Activated T-cell treated with anti-CD3 and anti-CD28 coated beads for 48 hours (primary cell): Measurements from ENCODE around the gene GPRC5B.

Experiments used
- DNase-seq: peaks from one replicate; pipeline ENCODE4 v3.0.0-alpha.2; 2020; ENCODE audit warnings: low read depth

GPRC5B gene

GRCh38 chr16:19810817-19811731 lies 73.6 kb downstream of the GPRC5B start:
- DNase-seq = no peak

GRCh38 chr16:19809693-19810092 lies 75.0 kb downstream of the GPRC5B start:
- DNase-seq = no peak

DNA sequence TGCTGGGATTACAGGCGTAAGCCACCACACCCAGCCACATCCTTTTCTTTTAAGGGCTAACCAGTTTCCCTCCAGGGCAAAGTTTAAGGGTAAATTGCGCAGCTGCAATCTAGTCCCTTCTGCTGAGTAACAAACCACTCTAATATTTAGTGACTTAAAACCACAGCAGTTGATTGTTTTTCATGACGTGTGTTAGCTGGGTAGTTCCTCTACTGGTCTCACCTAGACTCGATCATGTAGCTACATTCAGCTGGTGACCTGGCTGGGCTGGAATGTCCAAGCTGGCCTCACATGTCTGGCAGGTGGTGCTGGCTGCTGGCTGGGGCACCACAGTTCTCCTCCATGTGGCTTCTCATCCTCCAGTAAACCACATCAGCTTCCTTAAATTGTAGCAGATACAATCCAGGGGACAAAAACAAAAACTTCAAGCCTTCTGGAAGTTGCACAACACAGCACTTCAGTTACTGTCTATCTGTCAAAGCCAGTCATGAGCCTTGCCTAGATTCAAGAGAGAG lies 75.5 kb downstream of the GPRC5B start:
- no peak for DNase-seq

DNA sequence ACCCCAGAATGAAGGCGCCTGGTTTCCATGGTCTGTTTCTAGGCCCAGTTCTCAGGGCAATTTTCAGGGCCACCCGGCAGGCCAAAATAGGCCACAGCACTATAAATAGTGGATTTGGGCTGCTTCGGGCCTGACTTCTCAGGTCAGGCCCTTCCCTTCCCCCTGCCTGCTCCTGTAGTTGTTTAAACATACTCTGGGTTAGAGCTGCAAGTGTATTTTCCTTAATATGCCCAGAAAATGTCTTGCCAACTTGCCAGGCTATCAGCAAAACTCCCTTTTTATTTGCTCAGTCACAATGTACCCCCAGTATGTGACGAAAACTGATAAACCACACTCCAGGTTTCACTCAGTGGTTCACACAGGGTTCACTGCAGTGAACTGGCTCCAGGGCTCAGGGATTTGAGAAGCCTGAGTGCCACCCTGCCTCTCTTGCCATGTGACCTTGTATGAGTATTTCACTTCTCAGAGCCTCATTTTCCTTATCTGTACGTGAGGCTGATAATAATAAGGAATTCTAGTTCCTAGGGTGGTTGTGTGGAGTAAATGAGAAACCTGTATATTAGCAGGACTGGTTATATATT lies 76.5 kb downstream of the GPRC5B start:
- DNase-seq = no peak
